KG1 (cell line): ENCODE results near the gene MYH14.

Experiments
- DNase-seq: peaks from one replicate; lab custom pipeline; 2025; lab: John Stamatoyannopoulos, UW

Gene MYH14

DNA sequence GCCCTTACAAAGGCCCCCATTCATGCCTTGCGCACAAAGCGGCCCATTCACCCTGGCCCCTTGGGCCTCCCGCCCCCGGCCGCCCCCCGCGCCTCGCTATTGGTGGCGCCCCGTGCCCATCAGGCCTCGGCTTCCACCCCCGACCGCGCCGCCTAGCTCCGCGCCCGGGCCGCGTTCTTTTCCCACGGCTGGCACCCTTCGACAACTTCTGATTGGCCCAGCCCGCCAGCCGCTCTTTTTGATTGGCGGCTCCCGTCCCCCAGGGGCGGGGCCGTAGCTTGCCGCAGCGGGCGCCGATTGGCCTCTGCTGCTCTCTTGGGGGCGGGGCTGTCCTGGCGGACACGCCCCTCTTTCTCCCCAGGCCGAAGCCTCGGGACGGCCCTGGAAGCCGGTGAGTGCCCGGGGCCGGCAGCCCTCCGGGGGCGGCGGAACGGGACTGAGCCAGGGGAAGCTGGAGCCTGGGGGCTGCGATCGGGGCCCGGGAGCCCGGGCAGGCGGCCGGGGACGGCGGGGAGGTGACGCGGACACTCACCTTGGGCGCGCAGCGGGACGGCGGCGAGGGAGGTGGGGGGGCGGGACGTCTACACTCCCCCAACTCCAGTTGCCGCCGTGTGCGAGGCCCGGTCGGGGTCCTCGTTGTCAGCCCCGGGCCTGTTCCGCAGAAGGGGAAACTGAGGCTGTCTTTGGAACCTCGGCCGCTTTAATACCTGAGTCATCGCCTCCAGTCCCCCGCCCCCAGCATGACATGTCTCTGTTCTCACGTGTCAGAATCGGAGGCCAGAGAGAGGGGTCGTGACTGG lies at the start of gene MYH14:
MYH14 (plus strand) TSS at position 342 of the 800 bp plus-strand sequence. CDS start 6,744 bp downstream, outside the sequence.
- no peak for DNase-seq

DNA sequence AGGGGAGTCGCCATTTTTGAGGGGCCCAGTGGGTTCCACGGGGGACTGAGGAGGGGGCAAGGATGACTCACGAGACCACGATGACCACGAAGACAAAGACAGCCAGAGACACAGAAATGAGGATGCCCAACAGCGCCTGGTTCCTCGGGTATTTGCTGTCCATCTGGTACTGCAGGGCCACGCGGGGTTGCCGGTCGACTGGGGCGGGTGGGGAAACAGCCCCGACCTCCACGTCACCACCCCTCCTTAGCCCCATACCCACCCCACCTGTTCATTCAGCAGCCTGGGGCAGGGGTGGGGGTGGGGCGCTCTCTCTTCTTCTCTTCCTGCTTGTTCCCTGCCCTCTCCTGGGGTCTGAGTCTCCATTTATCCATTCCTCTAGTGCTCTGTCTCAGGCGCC lies 48.9 kb upstream of the MYH14 start:
- no peak for DNase-seq

DNA sequence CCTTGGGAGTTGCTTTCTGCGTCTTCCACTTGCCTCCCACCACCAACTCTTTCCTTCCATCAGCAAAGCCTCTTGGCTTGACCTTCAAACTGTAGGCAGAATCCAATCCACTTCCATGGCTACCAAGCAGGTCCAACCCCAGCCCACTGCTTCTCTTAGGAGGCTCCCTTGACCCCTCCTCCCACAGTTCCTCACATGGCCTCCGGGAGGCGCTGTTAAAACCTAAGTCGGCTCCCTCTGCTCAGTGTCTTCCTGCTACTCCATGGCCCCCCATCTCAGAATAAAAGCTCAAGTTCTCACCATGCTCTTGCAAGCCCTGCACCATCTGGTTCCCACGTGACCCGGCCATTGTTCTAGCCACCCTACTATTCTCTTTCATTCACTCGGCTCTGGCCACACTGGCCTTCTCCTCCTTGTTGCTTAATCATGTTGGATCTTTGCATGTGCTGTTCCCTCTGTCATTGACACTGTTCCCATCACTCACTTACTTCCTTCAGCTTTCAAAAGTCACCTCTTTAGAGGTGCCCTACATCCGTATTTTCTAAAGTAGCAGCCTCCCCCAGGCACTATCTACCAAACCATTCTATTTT lies 47.8 kb upstream of the MYH14 start:
- DNase-seq, result no peak

DNA sequence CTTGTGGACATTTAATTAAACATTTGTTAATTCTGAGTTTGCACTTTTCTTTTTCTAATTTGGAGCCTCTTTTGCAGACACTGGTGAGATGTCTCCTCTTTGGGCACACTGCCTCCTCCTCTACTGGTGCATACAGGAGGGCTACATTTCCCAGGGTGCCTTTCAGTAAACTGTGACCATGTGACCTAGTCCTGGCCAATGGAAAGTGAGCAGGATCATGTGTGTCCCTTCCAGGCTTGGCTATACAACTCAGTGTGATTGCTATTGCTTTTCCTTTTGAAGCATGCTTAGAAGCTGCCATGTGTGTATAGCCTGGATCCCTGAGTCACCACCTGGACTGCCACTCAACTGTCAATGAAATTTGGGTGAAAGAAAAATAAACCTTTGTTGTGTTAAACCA lies 44.8 kb upstream of the MYH14 start:
- DNase-seq, result no peak

DNA sequence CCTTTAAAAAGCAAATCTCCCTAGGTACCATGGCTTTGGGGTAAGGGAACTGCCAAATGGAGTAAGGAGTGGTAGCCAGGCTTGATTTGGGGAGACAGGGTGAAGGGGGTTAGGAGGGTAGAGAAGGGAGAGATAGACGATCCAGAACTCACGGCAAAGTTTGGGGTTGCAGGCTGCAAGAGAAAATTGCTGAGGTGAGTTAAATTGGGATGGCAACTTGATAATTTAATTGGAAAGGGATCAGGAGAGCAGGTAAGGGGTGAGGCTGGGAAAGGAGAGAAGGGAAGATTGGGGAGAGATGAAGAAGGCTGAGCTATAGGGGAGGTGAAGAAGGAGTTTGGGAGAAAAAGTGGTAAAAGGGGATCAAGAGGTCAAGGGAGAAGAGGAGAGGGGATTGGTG lies 44.3 kb upstream of the MYH14 start:
- DNase-seq, result no peak

DNA sequence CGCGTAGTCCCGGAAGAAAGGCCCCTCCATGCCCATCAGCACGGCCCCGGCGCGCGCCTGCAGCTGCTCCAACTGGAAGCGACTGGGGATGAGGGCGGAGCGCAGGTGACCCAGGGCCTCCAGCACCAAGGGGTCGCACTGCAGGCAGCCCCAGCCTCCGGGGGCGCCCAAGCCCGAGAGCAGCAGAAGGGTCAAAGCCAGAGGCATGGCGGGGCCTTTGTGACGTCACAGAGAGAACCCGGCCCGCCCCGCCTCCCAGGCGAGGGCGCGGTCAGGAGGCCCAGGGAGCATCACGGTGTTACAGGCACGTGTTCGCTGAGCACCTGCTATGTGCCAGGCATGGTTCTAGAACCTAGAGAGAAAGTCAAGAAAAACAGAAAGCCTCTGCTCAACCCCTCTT lies 40.4 kb upstream of the MYH14 start, which contains the start of gene IZUMO2:
IZUMO2 (minus strand) TSS at position 294 of the 400 bp plus-strand sequence; CDS start at position 207, 87 bp downstream.
- no peak for DNase-seq

DNA sequence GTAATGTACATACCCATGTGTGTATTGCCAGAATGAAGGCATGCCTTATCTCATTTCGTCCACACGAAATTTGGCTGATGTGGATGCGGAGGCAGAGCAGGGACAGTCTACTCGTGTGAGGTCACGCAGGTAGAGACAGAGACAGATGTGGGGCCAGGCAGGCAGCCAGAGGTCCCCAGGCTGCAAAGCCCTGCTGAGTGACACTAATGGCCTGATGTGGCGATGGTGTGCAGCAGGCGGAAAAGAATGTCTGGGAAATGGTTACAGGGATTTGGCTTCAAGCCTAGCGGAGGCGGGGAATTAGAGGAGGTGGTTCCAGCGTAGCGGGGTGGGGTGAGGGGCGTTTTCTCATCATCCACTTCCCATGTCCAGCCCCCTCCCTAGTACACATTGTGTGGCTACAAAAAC lies 36.1 kb upstream of the MYH14 start:
- DNase-seq, result no peak

DNA sequence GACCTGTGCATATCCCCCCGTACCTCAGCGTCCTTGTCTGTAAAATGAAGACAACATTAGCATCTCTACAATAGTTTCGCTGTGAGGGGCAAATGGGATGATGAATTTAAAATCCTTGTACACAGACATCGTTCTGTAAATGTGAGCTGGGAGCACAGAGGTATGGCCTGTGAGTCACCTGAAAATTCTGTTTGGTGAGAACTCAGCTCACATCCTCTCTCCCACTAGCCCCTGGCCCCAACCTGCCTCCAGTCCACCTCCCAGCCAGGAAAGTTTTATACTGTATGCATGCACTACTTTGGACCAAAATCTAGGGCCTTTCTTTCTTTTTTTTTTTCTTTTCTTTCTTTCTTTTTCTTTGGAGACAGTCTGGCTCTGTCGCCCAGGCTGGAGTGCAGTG lies 31.7 kb upstream of the MYH14 start:
- no peak for DNase-seq

DNA sequence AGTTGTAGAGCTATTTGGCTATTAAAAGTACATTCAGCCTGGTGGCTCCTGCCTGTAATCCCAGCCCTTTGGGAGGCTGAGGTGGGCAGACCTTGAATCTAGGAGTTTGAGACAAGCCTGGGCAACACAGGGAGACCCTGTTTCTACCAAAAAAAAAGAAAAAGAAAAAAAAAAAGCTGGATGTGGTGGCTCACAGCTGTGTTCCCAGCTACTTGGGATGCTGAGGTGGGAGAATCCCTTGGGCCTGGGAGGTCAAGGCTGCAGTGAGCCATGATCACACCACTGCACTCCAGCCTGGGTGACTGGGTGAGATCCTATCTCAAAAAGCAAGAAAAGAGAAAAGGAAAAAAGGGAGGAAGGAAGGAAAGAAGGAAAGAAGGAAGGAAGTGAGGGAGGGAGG lies 30.7 kb upstream of the MYH14 start:
- DNase-seq, result no peak

DNA sequence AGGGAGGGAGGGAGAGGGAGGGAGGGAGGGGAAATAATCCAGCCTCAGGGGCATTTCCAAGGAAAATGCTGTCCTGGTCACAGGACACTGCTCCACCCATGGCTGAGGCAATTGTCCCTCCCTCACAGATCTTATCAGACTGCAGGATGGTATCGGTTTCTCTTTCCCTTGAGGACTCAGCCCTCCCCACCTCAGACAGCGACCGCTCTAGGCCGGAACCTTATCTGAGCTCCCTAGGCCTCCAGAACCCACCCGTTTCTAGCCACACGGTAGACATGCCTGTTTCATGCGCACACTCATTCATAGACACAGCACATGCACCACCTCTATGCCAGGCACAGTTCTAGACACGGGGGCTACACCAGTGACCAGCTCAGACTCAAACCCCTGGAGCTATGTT lies 30.3 kb upstream of the MYH14 start:
- DNase-seq, result no peak

DNA sequence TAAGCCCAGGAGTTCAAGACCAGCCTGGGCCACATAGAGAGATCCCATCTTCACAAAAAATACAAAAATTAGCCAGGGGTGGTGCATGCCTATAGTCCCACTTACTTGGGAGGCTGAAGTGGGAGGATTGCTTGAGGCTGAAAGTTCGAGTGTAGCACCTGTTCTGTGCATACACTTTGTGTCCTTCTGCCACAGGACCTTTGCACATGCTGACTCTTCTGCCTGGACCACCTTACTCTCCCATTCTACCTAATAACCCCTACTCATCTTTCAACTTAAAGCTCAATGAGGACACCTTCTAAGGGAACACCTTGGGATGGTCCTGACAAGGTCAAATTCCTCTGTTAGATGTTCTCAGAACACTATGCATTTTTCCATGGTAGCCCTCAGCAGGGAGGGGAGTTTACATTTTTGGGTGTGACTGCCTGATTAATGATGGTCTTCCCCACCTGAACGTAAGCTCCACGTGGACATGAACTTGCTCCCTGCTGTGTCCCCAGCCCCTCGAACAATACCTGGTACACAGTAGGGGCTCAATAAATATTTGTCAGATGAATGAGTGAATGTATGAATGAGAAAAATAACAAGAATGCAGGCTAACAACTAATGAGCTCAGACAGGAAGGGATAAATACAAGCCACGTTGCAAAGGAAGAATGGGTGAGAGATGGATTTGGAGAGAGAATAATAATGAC lies 29.2 kb upstream of the MYH14 start:
- no peak for DNase-seq

DNA sequence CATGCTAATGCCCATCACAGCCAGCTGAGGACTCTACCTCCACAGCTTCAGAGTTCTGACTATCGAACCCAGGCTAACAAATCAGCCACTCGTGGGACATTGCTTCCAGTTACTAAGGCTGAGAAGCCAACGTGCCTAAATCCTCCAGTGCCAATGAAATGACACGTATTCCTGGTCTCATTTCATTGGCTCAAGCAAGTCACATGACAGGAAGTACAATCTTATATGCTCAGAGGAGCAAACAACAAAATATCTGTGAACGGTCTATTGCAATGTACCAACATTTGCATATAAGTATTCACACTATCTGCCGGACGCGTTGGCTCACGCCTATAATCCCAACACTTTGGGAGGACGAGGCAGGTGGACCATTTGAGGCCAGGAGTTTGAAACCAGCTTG lies 27.5 kb upstream of the MYH14 start:
- no peak for DNase-seq

DNA sequence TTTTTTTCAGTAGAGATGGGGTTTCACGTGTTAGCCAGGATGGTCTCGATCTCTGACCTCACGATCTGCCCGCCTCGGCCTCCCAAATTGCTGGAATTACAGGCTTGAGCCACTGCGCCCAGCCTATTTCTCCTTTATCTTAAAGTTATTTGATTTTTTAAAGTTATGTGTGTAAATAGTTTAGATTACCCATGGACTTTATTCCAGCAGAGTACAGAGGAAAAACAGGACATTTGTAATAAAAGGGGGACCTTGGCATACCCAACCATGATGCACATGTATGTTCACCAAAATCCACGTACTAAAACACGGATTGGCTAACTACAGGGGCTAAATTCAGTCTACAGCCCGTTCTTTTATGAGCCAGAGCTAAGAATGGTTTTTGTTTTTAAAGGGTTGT lies 26.6 kb upstream of the MYH14 start:
- DNase-seq, result no peak

DNA sequence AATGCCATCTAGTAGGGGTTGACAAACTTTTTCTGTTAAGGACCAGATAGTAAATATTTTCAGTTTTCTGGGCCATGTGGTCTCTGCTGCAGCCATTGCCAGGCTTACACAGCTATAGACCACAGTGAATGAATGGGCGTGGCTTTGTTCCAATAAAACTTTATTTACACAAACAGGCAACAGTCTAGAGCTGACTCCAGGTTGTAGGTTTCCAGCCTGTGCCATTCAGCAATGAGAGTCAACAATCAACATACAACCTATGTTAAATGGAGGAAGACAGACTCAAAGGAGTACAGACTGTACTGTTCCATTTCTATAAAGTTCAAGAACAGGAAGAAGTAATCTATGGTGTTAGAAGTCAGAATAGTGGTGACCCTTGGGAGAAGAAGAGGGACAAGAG lies 25.1 kb upstream of the MYH14 start:
- DNase-seq, result no peak

DNA sequence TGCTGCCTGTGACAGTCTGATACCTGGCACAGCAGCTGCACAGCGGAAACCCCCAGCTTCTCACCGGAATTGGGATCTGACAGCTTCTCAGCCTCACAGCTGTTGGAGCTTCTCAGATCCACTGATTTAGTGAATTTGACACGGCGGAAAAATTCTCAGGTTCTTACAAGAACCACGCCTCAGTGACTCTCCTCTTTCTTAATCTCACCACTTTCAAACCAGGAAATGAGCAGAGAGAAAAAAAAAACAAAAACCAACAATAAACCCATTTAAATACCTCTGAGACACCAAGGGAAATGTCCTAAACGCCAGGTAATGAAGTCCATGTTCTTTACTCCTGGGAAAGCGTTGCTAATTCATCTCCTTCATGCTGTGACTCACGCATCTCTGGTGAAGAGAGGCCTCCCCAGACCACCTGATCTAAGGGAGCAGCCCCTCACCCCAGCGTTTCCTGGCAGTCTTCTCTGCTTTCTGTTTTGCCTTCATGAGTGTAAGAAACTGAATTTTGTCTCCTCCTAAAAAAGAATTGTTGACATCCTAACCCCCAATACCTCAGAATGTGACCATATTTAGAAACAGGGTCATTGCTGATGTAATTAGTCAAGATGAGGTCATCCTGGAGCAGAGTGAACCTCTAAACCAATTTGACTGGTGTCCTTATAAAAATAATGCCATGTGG lies 24.4 kb upstream of the MYH14 start:
- no peak for DNase-seq

DNA sequence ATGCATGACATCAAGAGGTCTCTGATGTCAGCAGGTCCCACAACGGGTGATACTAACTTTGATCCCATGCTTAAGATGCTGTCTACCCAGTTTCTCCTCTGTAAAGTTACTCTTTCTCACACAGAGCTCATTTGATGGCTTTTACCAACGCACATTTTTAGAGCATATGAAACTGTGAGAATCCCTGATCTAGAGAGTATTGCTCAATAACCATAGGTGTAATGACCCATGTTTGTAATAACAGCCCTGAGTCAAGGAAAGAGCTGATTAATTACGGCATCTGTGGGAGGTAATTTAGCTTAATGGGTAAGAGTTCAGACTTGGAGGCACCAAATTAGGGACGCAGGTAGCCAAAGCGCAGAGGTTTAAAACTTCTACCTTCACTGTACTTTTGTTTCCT lies 22.3 kb upstream of the MYH14 start:
- DNase-seq, result no peak

DNA sequence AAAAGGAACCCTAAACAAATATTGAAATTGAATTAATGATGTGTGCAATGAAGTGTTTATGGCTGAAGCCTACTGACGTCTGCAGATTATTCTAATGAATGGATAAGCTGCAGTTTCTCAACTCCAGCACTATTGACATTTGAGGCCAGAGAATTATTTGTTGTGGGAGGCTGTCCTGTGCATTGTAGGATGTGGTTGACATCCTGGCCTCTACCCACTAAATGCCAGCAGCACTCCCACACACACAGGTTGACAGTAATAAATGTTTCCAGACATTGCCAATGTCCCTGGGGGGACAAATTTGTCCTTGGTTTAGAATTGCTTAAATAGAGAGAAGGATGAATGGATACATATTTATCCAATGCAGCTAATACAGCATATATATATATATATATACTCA lies 19.2 kb upstream of the MYH14 start:
- no peak for DNase-seq

DNA sequence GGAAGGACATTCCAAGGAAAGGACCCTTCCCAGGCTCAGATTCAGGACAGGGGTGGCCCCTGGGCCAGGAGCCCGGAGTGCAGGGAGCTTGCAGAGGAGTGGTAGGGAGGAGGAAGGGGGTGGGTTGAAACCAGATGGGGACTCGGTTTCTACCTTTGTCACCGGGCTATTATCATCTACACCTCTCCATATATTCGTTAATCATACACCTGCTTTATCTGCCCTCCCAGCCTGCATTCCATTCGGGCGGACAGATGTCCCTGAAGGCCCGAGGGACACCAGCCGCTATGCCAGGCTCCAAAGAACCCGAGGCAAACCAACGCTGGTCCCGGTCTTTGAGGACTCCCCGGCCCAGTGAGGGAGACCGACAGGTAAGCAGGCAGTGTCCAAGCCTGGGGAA lies 15.5 kb upstream of the MYH14 start:
- no peak for DNase-seq

DNA sequence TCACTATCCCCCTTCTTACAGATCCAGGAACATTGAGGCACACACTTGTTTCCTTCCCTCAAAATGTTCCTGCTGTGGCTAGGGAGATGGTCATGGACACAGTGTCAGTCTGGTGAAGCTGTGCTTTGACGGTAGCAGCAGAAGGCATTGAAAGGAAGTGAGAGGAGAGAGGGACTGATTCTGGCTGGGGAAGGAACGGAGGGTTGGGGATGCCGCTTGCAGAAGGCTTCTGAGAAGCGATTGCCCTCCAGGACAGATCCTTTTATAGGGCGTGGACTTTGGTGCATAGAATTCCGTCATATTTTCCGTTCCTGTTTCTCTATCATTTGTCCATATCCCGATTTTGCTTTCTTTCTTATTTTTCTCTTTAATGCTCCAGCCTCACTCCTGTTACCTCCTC lies 14.1 kb upstream of the MYH14 start:
- no peak for DNase-seq

DNA sequence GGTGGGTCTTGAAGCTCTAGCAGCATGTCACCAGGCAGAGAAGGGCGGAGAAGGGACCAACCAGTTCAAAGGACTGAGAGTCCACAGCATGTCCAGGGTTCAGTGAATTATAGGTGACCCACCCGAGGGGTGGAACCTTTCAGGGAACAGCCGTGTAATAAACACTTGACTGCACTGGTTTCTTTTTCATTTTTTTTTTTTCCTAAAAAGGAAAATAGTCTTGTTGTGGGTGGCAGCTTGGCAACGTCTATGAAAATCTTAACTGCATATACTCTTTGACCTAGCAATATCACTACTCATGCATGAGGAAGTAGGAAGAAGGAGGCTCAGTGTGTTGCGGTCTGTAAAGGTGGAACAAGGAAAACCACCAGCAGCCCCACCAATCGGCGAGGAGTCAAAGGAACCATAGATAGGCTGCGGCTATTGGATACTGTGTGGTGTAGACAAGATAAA lies 13.0 kb upstream of the MYH14 start:
- DNase-seq, result no peak

DNA sequence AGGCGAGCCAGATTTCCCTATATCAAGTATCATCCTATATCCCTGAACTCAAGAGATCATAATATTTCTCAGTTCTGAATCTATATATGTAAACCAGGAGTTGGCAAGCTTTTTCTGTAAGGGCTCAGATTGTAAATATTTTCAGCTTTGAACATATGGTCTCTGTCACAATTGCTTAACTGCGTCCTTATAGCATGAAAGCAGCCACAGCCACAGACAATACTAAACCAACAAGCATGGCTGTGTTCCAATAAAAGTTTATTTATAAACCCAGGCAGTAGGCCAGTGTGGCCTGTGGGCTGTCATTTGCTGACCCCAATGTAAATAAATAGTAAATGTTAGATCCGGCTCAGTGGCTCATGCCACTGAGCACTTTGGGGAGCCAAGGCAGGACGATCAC lies 12.2 kb upstream of the MYH14 start:
- DNase-seq, result no peak

DNA sequence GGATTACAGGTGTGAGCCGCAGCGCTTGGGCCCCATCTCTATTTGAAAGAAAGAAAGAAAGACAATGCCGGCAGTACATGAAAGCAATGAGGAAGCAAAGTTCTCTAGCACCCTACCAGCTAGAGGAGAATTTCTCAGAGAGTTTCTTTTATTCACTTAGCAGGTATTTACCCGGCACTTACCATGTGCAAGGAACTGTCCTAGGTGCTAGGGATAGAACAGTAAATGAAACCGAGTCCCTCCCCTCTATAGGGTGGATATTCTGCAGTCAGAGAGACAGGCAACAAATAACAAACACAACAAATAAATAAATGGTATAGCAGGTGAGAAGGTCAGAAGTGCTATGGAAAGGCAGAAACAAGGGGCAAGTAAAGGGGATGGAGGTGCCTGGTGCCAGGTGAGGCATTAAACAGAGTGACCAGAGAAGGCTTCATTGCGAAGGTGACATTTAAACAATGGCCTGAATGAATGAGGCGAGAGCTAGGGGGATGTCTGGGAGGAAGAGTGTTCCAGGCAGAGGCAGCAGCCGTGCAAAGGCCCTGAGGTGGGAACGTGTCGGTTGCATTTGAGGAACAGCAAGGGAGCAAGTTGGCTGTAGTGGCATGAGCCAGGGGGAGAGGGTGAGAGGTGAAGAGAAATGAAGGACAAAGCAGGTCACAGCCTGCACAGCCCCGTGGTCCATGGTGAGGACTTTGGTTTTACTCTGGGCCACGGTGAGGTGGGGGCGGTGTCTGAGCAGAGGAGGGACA lies 10.8 kb upstream of the MYH14 start:
- DNase-seq, result no peak
